GM10266 (cell line): ENCODE data around the gene PIK3C2B.

Source experiments
- DNase-seq: peaks from one replicate; pipeline ENCODE4 v3.0.0; 2012; ENCODE audit errors: extremely low spot score
- CTCF ChIP-seq: IDR thresholded peaks from 2 replicates; pipeline ENCODE4 v1.5.1; 2012; ENCODE audit warnings: mild to moderate bottlenecking, low read depth; ENCODE audit not compliant: control insufficient read depth, insufficient read depth; ENCODE audit errors: missing control alignments

PIK3C2B gene

GRCh38 chr1:204503913-204504519 is 9.4 kb upstream of the PIK3C2B start:
- no peak for DNase-seq
- TF ChIP-seq CTCF: no peak

GRCh38 chr1:204503122-204503912 is 8.7 kb upstream of the PIK3C2B start:
- no peak for DNase-seq
- peak; percentile 76 for TF ChIP-seq CTCF

DNA sequence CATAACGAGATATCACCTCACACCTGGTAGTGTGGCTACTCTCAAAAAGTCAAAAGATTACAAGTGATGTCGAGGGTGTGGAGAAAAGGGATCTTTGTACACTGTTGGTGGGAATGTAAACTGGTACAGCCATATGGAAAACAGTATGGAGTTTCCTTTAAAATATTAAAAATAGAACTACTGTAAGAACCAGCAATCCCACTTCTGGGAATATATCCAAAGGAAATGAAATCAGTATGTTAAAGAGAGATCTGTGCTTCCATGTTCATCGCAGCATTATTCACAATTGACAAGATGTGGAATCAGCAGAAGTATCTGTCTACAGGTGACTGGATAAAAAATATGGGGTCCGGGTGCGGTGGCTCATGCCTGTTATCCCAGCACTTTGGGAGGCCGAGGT is 7.6 kb upstream of the PIK3C2B start:
- DNase-seq: no peak
- TF ChIP-seq CTCF: no peak

GRCh38 chr1:204499511-204500468 is 5.2 kb upstream of the PIK3C2B start:
- TF ChIP-seq CTCF: no peak

GRCh38 chr1:204498981-204499380 is 4.4 kb upstream of the PIK3C2B start:
- TF ChIP-seq CTCF: no peak
- no peak for DNase-seq

More at GRCh38 chr1:204499511-204500468, 5.2 kb upstream of the PIK3C2B start:
- no peak for DNase-seq

- TF ChIP-seq CTCF: no peak
- DNase-seq: no peak
Observed at GRCh38 chr1:204495777-204496176, 1.2 kb upstream of the PIK3C2B start.
